ENCODE data around the gene PLEKHD1.

DNA sequence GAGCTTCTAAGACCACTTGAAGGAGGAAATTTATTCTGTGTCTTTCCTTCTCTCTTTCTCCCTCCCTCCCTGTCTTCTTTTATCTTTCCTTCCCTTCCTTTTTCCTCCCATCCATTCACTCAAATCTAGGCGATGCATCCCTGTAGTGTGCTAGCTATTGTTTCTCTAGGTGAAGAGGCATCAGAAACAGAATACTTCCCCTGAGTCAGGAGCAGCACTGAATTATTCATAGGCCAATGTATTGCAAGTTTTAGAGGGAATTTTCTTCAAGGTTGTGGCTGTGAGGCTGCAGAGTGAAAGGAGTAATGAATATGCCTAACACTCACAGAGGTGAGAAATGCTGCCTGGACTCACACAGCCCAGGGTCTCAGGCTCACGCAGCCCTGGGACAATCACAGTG is 67.0 kb downstream of the PLEKHD1 start:
- no peak for TF ChIP-seq TAF1 (IDR thresholded peaks at IDR 0.05; ENCODE audit: low read depth)
- no peak for TF ChIP-seq YY1 (IDR thresholded peaks at IDR 0.05; ENCODE audit: low read depth)
- no peak for TF ChIP-seq EP300 (IDR thresholded peaks at IDR 0.05; ENCODE audit: borderline replicate concordance)
- no peak for TF ChIP-seq EGR1 (IDR thresholded peaks at IDR 0.05)
- TF ChIP-seq, protein P1, sequence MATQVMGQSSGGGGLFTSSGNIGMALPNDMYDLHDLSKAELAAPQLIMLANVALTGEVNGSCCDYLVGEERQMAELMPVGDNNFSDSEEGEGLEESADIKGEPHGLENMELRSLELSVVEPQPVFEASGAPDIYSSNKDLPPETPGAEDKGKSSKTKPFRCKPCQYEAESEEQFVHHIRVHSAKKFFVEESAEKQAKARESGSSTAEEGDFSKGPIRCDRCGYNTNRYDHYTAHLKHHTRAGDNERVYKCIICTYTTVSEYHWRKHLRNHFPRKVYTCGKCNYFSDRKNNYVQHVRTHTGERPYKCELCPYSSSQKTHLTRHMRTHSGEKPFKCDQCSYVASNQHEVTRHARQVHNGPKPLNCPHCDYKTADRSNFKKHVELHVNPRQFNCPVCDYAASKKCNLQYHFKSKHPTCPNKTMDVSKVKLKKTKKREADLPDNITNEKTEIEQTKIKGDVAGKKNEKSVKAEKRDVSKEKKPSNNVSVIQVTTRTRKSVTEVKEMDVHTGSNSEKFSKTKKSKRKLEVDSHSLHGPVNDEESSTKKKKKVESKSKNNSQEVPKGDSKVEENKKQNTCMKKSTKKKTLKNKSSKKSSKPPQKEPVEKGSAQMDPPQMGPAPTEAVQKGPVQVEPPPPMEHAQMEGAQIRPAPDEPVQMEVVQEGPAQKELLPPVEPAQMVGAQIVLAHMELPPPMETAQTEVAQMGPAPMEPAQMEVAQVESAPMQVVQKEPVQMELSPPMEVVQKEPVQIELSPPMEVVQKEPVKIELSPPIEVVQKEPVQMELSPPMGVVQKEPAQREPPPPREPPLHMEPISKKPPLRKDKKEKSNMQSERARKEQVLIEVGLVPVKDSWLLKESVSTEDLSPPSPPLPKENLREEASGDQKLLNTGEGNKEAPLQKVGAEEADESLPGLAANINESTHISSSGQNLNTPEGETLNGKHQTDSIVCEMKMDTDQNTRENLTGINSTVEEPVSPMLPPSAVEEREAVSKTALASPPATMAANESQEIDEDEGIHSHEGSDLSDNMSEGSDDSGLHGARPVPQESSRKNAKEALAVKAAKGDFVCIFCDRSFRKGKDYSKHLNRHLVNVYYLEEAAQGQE (IDR thresholded peaks at IDR 0.05; ENCODE audit: low read depth) = no peak
- TF ChIP-seq, protein P2, sequence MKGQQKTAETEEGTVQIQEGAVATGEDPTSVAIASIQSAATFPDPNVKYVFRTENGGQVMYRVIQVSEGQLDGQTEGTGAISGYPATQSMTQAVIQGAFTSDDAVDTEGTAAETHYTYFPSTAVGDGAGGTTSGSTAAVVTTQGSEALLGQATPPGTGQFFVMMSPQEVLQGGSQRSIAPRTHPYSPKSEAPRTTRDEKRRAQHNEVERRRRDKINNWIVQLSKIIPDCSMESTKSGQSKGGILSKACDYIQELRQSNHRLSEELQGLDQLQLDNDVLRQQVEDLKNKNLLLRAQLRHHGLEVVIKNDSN (IDR thresholded peaks at IDR 0.05) = no peak
